Adrenal gland (tissue), 12 donors: ENCODE results near the gene SIRT5. TPM values are rescaled to one million over a fixed set of nuclear protein-coding genes. Genes with fewer than 3 reads are reported as not detected.

ENCODE experiments used
- DNase-seq, 7 donors: peaks; one replicate each; pipeline ENCODE4 v3.0.0-alpha.2; 2019 to 2020
- H3K27ac ChIP-seq, 5 donors: fragments of 200-600 bp; sonication (generic) in 4 of 5; 1 replicate in 3 of 5; 2 replicates in 2 of 5; pipeline versions ENCODE4 v1.5.1 to v1.8.0; 2016 to 2020; ENCODE audit warnings: mild to moderate bottlenecking in 1 of 5
- H3K27me3 ChIP-seq: fragments of 200-600 bp; 2 replicates; pipeline ENCODE4 v1.8.0; 2021
- H3K36me3 ChIP-seq, 2 donors: fragments of 200-600 bp; replicated peaks in 1 of 2; 1 replicate in 1 of 2; 2 replicates in 1 of 2; pipeline versions ENCODE4 v1.5.1 to v1.8.0; 2018 to 2022
- H3K4me1 ChIP-seq, 2 donors: fragments of 200-600 bp; replicated peaks in 1 of 2; 1 replicate in 1 of 2; 2 replicates in 1 of 2; pipeline versions ENCODE4 v1.5.1 to v1.8.0; 2018 to 2021
- H3K4me3 ChIP-seq, 4 donors: fragments of 200-600 bp; sonication (generic) in 3 of 4; one replicate each; pipeline ENCODE4 v1.5.1; 2016 to 2018
- H3K9me3 ChIP-seq, 3 donors: fragments of 200-600 bp; sonication (generic) in 1 of 3; replicated peaks in 1 of 3; 1 replicate in 2 of 3; 2 replicates in 1 of 3; pipeline versions ENCODE4 v1.5.1 to v1.8.0; 2016 to 2021
- POLR2A ChIP-seq, 2 donors: fragments of 450-650 bp; IDR thresholded peaks; one replicate each; pipeline ENCODE4 v1.6.1; 2017; ENCODE audit warnings: antibody characterized with exemption in 2 of 2, mild to moderate bottlenecking in 2 of 2, moderate library complexity in 1 of 2
- WGBS, 4 donors: extraction: QIAGEN DNeasy Blood & Tissue Kit in 2 of 4; methylation state at CpG; one replicate each; pipeline versions ENCODE4 v1.1.5 to v1.1.7; 2013 to 2017; 5-methylcytosine and 5-hydroxymethylcytosine counted together
- intact Hi-C, 2 donors: fragments of 100-400 bp; cut with DNase I; formaldehyde crosslinking; loops; one replicate each; pipeline versions ENCODE4 v1.14.1 to v1.15.0; 2022 to 2023
- polyA plus RNA-seq, 3 donors: library from polyadenylated mRNA; stranded (reverse); fragments of 200-250 nt in 2 of 3; fragments of 350-450 nt in 1 of 3; fragmentation: Illumina TruSeq in 1 of 3; extraction: RNeasy Lipid Tissue Mini Kit (QIAGEN cat#74804) in 1 of 3; gene quantifications; one replicate each; pipeline ENCODE4 v1.2.3, GENCODE V29; 2013 to 2014
- total RNA-seq, 9 donors: library from RNA; depleted of rRNA in 4 of 9; stranded (reverse); fragments of >200 nt in 4 of 9; fragments of 120-200 nt in 1 of 9; fragmentation: NEBNext Ultra II Directional in 1 of 9; extraction: Animal tissue kit (Norgen Biotek cat#: 25700) in 1 of 9; gene quantifications; one replicate each; pipeline versions ENCODE4 v1.1.0 to v1.2.4, GENCODE V29; 2013 to 2023
- TF ChIP-seq, protein P1 (sequence below), 6 experiments: fragments of 450-650 bp in 4 of 6; fragments of 200-600 bp in 2 of 6; sonication (generic) in 1 of 6; IDR thresholded peaks; 1 replicate in 5 of 6; 2 replicates in 1 of 6; pipeline versions ENCODE4 v1.5.1 to v1.8.0; 2016 to 2021; ENCODE audit warnings: antibody characterized with exemption in 6 of 6, mild to moderate bottlenecking in 2 of 6, moderate library complexity in 1 of 6
- donor health status: healthy with polysubstance abuse.
- donor health status: Bipolar disorder and iron deficiency.
- donor health status: DM: yes; HTN: yes; CAD: no.
- donor health status: DM: no; HTN: no; CAD: no.
- donor health status: DM: no; HTN: no; CAD: no.
- donor health status: DM: yes; HTN: yes; CAD: no.

Gene SIRT5
- total and polyA plus RNA-seq, 12 donors = 6.6 to 18.2 (median 11.1) TPM

DNA sequence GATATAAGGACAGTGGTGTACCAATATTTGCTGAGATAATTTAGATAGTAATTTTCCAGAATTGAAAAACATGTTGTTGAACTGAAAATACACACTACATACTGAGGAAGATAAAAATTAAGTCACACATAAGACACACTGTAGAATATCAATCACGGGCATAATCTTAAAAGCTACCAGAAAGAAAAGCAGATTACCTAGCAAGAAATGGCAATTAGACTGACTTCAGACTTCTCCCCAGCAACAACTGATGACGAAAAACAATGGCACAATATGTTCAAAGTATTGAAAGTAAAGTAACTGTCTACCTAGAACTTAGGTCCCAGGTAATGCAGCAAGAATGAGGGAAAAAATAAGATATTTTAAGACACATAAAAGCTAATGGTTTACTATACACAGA, 87.2 kb downstream of the SIRT5 start:
- no peaks in the 10 kb centered on the region for H3K27me3 ChIP-seq
- WGBS, 4 donors = 76 to 95% (median 92%) methylated on average over 2 of the region's 2 CpGs
- no peaks in the 10 kb centered on the region for H3K9me3 ChIP-seq
- H3K4me3 ChIP-seq = no peak overlapping the region
- H3K27ac ChIP-seq = no peak overlapping the region
- peaks cover 12 to 56% of the 10 kb centered on the region in 2 donors for H3K4me1 ChIP-seq
- no peak for DNase-seq
- TF ChIP-seq, protein P1, sequence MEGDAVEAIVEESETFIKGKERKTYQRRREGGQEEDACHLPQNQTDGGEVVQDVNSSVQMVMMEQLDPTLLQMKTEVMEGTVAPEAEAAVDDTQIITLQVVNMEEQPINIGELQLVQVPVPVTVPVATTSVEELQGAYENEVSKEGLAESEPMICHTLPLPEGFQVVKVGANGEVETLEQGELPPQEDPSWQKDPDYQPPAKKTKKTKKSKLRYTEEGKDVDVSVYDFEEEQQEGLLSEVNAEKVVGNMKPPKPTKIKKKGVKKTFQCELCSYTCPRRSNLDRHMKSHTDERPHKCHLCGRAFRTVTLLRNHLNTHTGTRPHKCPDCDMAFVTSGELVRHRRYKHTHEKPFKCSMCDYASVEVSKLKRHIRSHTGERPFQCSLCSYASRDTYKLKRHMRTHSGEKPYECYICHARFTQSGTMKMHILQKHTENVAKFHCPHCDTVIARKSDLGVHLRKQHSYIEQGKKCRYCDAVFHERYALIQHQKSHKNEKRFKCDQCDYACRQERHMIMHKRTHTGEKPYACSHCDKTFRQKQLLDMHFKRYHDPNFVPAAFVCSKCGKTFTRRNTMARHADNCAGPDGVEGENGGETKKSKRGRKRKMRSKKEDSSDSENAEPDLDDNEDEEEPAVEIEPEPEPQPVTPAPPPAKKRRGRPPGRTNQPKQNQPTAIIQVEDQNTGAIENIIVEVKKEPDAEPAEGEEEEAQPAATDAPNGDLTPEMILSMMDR (IDR thresholded peaks at IDR 0.05) = no peak
- no peak for TF ChIP-seq POLR2A (IDR thresholded peaks at IDR 0.05)
- H3K36me3 ChIP-seq = no peaks in the 10 kb centered on the region
- intact Hi-C loops = no loop called here

DNA sequence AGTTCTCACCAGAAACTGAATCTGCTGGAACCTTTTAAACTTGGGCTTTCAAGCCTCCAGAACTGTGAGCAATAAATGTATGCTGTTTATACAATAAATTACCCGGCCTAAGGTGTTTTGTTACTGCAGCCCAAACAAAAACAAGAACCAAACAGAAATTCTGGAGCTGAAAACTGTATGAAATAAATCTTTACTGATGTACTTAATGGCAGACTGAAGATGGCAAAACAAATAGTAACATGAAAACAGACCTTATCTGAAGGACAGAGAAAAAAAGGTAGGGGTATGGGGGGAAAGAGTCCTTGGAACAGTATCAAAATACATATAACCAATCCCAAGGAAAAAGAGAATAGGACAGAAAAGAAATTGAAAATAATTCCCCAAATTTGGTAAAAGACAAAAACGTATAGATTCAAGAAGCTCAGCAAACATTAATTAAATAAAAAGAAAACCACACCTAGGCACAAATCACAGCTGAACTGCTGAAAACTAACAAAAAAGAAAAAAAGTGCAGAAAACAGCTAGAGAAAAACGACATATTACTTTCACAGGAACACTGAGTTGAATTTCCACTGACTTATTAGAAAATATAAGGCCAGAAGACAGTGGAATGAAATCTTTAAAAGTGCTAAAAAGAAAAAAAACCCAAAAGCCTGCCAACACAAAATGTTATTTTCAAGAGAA, 88.4 kb downstream of the SIRT5 start:
- intact Hi-C loops = no loop called here
- DNase-seq = no peak
- no peaks in the 10 kb centered on the region for H3K36me3 ChIP-seq
- TF ChIP-seq, protein P1 (IDR thresholded peaks at IDR 0.05) = no peak
- TF ChIP-seq POLR2A (IDR thresholded peaks at IDR 0.05) = no peak
- no peak overlapping the region for H3K27ac ChIP-seq
- H3K4me1 ChIP-seq = peaks cover 12 to 52% of the 10 kb centered on the region in 2 donors
- H3K27me3 ChIP-seq = no peaks in the 10 kb centered on the region
- H3K9me3 ChIP-seq = no peaks in the 10 kb centered on the region
- WGBS, 4 donors = 63 to 75% (median 67%) methylated on average over 3 of the region's 3 CpGs
- H3K4me3 ChIP-seq = no peak overlapping the region

DNA sequence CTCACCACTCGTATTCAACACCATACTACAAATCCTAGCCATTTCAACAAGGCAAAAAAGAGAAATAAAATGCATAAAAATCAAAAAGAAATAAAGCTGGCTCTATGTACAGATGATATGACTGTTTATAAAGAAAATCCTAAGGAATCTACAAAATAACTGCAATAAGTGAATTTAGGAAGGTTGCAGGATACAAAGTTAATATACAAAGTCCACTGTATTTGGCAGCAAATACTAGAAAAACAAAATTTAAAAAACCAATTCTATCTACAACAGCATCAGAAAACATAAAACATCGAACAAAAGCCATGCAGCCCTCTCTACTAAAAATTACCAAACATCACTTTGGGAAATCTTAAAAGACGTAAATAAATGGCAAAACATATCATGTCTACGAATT, 89.6 kb downstream of the SIRT5 start:
- DNase-seq = no peak
- H3K36me3 ChIP-seq = no peaks in the 10 kb centered on the region
- 91 to 95% (median 92%) methylated on average over 4 of the region's 4 CpGs for WGBS, 4 donors
- no peak overlapping the region for H3K4me3 ChIP-seq
- TF ChIP-seq, protein P1 (IDR thresholded peaks at IDR 0.05) = no peak
- TF ChIP-seq POLR2A (IDR thresholded peaks at IDR 0.05) = no peak
- H3K27me3 ChIP-seq = no peaks in the 10 kb centered on the region
- peaks cover 12 to 60% of the 10 kb centered on the region in 2 donors for H3K4me1 ChIP-seq
- H3K9me3 ChIP-seq = no peaks in the 10 kb centered on the region
- H3K27ac ChIP-seq = no peak overlapping the region
- intact Hi-C loops = no loop called here

Other genes with a start within 250 kb of the SIRT5 start
- gene TBC1D7, start 246.1 kb upstream of the SIRT5 start, total RNA-seq = 10 to 100 TPM in 7 of 9 donors, 1 to 10 TPM in 2; 8.0 to 23.0 (median 12.4) TPM
- 10 to 100 TPM in 1 of 3 donors, 1 to 10 TPM in 2; 8.3 to 13.0 (median 8.9) TPM for gene TBC1D7, start 246.1 kb upstream of the SIRT5 start, polyA plus RNA-seq
- gene GFOD1, start 87.0 kb upstream of the SIRT5 start, total RNA-seq = 1 to 10 TPM; 2.5 to 7.7 (median 5.1) TPM
- 1 to 10 TPM; 1.9 to 4.3 (median 3.3) TPM for gene GFOD1, start 87.0 kb upstream of the SIRT5 start, polyA plus RNA-seq
- gene NOL7, start 40.7 kb downstream of the SIRT5 start, total RNA-seq = 100 to 1,000 TPM in 1 of 9 donors, 10 to 100 TPM in 8; 58.5 to 104 (median 75.1) TPM
- 100 to 1,000 TPM in 1 of 3 donors, 10 to 100 TPM in 2; 42.4 to 111 (median 48.2) TPM for gene NOL7, start 40.7 kb downstream of the SIRT5 start, polyA plus RNA-seq
- 10 to 100 TPM; 30.8 to 63.1 (median 38.7) TPM for gene RANBP9, start 137.2 kb downstream of the SIRT5 start, total RNA-seq
- 10 to 100 TPM; 20.1 to 57.7 (median 26.4) TPM for gene RANBP9, start 137.2 kb downstream of the SIRT5 start, polyA plus RNA-seq
- 10 to 100 TPM in 7 of 9 donors, 1 to 10 TPM in 2; 7.0 to 18.1 (median 13.0) TPM for gene MCUR1, start 240.0 kb downstream of the SIRT5 start, total RNA-seq
- gene MCUR1, start 240.0 kb downstream of the SIRT5 start, polyA plus RNA-seq = 10 to 100 TPM; 15.5 to 24.5 (median 20.9) TPM